HepG2 (cell line): ENCODE data around the gene GALR2. TPM values are rescaled to one million over a fixed set of nuclear protein-coding genes. Genes with fewer than 3 reads are reported as not detected.

Source experiments
- AGO2 ChIP-seq: fragments of 200-400 bp; formaldehyde crosslinking; optimal IDR thresholded peaks from 2 replicates; pipeline ENCODE3; 2017; ENCODE audit warnings: mild to moderate bottlenecking, low read depth, low read length, moderate library complexity
- ARHGAP35 ChIP-seq: sonication (generic); formaldehyde crosslinking; IDR thresholded peaks from 2 replicates; pipeline ENCODE4 v1.9.0; 2022; ENCODE audit warnings: mild to moderate bottlenecking, inconsistent platforms, moderate library complexity, missing genetic modification reagents, borderline replicate concordance
- BHLHE40 ChIP-seq: IDR thresholded peaks from 2 replicates; pipeline ENCODE4 v1.6.1; 2011; ENCODE audit warnings: low read length, improper control_type of control experiment
- EZH2 ChIP-seq: conservative IDR thresholded peaks from 2 replicates; pipeline ENCODE4 v1.6.1; 2012; ENCODE audit warnings: mild to moderate bottlenecking, low read depth, low read length, moderate library complexity
- GTF3A ChIP-seq: sonication (generic); formaldehyde crosslinking; conservative IDR thresholded peaks from 2 replicates; pipeline ENCODE4 v1.4.0; 2020; ENCODE audit warnings: mild to moderate bottlenecking, missing genetic modification reagents
- NR2C2 ChIP-seq: sonication (generic); formaldehyde crosslinking; IDR thresholded peaks from 2 replicates; pipeline ENCODE4 v1.4.0; 2020; ENCODE audit warnings: missing genetic modification reagents, mild to moderate bottlenecking, moderate library complexity, borderline replicate concordance
- PHF8 ChIP-seq: sonication (generic); formaldehyde crosslinking; IDR thresholded peaks from 2 replicates; pipeline ENCODE4 v1.5.0; 2020; ENCODE audit warnings: missing genetic modification reagents
- SPEN ChIP-seq: sonication (generic); formaldehyde crosslinking; IDR thresholded peaks from 2 replicates; pipeline ENCODE4 v1.5.1; 2020; ENCODE audit warnings: low read depth, mild to moderate bottlenecking, missing genetic modification reagents
- SRSF4 ChIP-seq: fragments of 200-400 bp; formaldehyde crosslinking; IDR thresholded peaks from one replicate; pipeline ENCODE4 v1.6.1; 2018; ENCODE audit warnings: mild to moderate bottlenecking, low read depth, low read length, moderate library complexity; ENCODE audit not compliant: poor library complexity, severe bottlenecking
- ZNF331 ChIP-seq: sonication (generic); formaldehyde crosslinking; IDR thresholded peaks from 2 replicates; pipeline ENCODE4 v1.4.0; 2020; ENCODE audit warnings: missing genetic modification reagents
- ZNF891 ChIP-seq: sonication (generic); formaldehyde crosslinking; IDR thresholded peaks from 2 replicates; pipeline ENCODE4 v1.5.0; 2020; ENCODE audit warnings: mild to moderate bottlenecking, missing genetic modification reagents
- polyA plus RNA-seq, 8 experiments: library from polyadenylated mRNA; depleted of rRNA in 3 of 8; stranded (reverse) in 7 of 8; unstranded in 1 of 8; fragments of >200 nt; fragmentation: Illumina TruSeq in 4 of 8; extraction: Trizol in 4 of 8; gene quantifications; 2 replicates each; pipeline versions ENCODE4 v1.2.1 to v1.2.3, GENCODE V29; 2011 to 2016; ENCODE audit warnings: low read depth in 4 of 8, missing spikeins in 1 of 8, mixed read lengths in 1 of 8; ENCODE audit not compliant: insufficient read depth in 1 of 8
- total RNA-seq, 5 experiments: library from RNA; depleted of rRNA; stranded (reverse); fragments of >200 nt; fragmentation: Illumina TruSeq; extraction: Trizol; gene quantifications; 2 replicates each; pipeline ENCODE4 v1.2.3, GENCODE V29; 2016; ENCODE audit warnings: low read depth in 1 of 5
- TF ChIP-seq, protein P1 (sequence below): sonication (generic); formaldehyde crosslinking; IDR thresholded peaks from 2 replicates; pipeline ENCODE4 v1.4.0; 2020; ENCODE audit warnings: missing genetic modification reagents
- TF ChIP-seq, protein P2 (sequence below): IDR thresholded peaks from 2 replicates; pipeline ENCODE4 v1.6.1; 2016; ENCODE audit warnings: missing biosample characterization, missing genetic modification reagents, low read depth
- TF ChIP-seq, protein P3 (sequence below): sonication (generic); formaldehyde crosslinking; IDR thresholded peaks from 2 replicates; pipeline ENCODE4 v1.4.0; 2020; ENCODE audit warnings: missing genetic modification reagents
- TF ChIP-seq, protein P4 (sequence below): sonication (generic); formaldehyde crosslinking; conservative IDR thresholded peaks from 2 replicates; pipeline ENCODE4 v1.8.0; 2022; ENCODE audit warnings: low read depth, missing genetic modification reagents
- TF ChIP-seq, protein P5 (sequence below): sonication (generic); formaldehyde crosslinking; IDR thresholded peaks from 2 replicates; pipeline ENCODE4 v1.4.0; 2020; ENCODE audit warnings: missing genetic modification reagents

GALR2 gene
- total and polyA plus RNA-seq, 2 of the 13 experiments (the other 11 are each of a cell fraction or from before 2014, with no cell fraction given), result 0.48 to 0.58 TPM

DNA sequence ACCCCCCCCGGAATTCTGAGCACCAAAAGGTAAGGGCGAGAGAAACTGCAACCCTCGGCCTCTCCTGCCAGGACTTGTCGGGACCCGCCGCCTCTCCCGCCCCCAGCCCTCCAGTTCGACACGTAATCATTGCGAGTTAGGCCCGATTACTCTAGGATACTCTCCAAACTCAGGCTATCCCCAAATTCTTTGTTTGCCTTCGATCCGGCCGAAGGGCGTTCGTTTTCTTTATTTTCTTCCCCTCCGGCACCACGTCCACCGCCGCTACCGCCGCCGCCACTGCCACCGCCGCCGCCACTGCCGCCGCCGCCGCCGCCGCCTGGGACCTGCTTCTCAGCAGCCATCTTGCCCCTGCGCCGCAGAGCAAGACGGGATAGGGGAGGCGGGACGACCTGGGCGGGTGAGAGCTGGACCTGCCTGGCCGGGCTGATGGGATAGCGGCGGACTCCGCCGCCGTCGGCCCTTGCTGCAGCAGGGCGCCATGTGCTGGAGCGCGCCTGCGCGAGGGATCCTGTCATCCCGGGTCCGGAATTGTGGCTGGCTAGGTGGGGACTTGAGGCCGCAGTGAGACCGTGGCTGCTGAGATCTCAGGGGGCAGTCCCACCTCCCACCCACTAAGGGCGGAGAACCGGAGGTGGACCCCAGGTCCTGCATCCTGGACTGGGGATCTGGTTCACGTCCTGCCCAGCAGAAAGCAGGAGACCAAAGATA, 2.3 kb upstream of the GALR2 start, which contains the start of gene SRP68 (continued):
- TF ChIP-seq, protein P1, sequence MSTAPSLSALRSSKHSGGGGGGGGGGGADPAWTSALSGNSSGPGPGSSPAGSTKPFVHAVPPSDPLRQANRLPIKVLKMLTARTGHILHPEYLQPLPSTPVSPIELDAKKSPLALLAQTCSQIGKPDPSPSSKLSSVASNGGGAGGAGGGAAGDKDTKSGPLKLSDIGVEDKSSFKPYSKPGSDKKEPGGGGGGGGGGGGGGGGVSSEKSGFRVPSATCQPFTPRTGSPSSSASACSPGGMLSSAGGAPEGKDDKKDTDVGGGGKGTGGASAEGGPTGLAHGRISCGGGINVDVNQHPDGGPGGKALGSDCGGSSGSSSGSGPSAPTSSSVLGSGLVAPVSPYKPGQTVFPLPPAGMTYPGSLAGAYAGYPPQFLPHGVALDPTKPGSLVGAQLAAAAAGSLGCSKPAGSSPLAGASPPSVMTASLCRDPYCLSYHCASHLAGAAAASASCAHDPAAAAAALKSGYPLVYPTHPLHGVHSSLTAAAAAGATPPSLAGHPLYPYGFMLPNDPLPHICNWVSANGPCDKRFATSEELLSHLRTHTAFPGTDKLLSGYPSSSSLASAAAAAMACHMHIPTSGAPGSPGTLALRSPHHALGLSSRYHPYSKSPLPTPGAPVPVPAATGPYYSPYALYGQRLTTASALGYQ, result no peak
- no peak for TF ChIP-seq EZH2
- TF ChIP-seq, protein P2, sequence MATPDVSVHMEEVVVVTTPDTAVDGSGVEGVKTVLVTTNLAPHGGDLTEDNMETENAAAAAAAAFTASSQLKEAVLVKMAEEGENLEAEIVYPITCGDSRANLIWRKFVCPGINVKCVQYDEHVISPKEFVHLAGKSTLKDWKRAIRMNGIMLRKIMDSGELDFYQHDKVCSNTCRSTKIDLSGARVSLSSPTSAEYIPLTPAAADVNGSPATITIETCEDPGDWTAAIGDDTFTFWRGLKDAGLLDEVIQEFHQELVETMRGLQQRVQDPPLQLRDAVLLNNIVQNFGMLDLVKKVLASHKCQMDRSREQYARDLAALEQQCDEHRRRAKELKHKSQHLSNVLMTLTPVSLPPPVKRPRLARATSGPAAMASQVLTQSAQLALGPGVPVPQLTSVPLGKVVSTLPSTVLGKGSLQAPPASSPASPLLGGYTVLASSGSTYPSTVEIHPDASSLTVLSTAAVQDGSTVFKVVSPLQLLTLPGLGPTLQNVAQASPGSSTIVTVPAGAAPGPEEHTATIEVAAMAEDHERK (CRISPR knock-in tag), result no peak
- peak; percentile 98 for TF ChIP-seq ZNF891 (CRISPR knock-in tag)
- peak; percentile 99 for TF ChIP-seq SPEN (CRISPR knock-in tag)
- TF ChIP-seq, protein P3, sequence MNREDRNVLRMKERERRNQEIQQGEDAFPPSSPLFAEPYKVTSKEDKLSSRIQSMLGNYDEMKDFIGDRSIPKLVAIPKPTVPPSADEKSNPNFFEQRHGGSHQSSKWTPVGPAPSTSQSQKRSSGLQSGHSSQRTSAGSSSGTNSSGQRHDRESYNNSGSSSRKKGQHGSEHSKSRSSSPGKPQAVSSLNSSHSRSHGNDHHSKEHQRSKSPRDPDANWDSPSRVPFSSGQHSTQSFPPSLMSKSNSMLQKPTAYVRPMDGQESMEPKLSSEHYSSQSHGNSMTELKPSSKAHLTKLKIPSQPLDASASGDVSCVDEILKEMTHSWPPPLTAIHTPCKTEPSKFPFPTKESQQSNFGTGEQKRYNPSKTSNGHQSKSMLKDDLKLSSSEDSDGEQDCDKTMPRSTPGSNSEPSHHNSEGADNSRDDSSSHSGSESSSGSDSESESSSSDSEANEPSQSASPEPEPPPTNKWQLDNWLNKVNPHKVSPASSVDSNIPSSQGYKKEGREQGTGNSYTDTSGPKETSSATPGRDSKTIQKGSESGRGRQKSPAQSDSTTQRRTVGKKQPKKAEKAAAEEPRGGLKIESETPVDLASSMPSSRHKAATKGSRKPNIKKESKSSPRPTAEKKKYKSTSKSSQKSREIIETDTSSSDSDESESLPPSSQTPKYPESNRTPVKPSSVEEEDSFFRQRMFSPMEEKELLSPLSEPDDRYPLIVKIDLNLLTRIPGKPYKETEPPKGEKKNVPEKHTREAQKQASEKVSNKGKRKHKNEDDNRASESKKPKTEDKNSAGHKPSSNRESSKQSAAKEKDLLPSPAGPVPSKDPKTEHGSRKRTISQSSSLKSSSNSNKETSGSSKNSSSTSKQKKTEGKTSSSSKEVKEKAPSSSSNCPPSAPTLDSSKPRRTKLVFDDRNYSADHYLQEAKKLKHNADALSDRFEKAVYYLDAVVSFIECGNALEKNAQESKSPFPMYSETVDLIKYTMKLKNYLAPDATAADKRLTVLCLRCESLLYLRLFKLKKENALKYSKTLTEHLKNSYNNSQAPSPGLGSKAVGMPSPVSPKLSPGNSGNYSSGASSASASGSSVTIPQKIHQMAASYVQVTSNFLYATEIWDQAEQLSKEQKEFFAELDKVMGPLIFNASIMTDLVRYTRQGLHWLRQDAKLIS (CRISPR knock-in tag), result no peak
- peak; percentile 94 for TF ChIP-seq PHF8
- TF ChIP-seq SRSF4, result no peak
- no peak for TF ChIP-seq GTF3A (CRISPR knock-in tag)
- peak; percentile 95 for TF ChIP-seq NR2C2 (CRISPR knock-in tag)
- peak; percentile 84 for TF ChIP-seq AGO2
- TF ChIP-seq ZNF331, result peak; percentile 97
- peak; percentile 13; the same call in 1 of the 2 replicates for TF ChIP-seq BHLHE40
- TF ChIP-seq, protein P4, sequence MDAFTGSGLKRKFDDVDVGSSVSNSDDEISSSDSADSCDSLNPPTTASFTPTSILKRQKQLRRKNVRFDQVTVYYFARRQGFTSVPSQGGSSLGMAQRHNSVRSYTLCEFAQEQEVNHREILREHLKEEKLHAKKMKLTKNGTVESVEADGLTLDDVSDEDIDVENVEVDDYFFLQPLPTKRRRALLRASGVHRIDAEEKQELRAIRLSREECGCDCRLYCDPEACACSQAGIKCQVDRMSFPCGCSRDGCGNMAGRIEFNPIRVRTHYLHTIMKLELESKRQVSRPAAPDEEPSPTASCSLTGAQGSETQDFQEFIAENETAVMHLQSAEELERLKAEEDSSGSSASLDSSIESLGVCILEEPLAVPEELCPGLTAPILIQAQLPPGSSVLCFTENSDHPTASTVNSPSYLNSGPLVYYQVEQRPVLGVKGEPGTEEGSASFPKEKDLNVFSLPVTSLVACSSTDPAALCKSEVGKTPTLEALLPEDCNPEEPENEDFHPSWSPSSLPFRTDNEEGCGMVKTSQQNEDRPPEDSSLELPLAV (CRISPR knock-in tag), result peak; percentile 68; the same call in 1 of the 2 replicates
- peak; percentile 91 for TF ChIP-seq ARHGAP35 (CRISPR knock-in tag)
- TF ChIP-seq, protein P5, sequence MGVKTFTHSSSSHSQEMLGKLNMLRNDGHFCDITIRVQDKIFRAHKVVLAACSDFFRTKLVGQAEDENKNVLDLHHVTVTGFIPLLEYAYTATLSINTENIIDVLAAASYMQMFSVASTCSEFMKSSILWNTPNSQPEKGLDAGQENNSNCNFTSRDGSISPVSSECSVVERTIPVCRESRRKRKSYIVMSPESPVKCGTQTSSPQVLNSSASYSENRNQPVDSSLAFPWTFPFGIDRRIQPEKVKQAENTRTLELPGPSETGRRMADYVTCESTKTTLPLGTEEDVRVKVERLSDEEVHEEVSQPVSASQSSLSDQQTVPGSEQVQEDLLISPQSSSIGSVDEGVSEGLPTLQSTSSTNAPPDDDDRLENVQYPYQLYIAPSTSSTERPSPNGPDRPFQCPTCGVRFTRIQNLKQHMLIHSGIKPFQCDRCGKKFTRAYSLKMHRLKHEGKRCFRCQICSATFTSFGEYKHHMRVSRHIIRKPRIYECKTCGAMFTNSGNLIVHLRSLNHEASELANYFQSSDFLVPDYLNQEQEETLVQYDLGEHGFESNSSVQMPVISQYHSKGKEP, result no peak; the same call in 1 of the 2 replicates
